C4-2B (cell line): ENCODE results near the gene TCN1.
"Not testable (repeated sequence)": the region's sequence is repeated elsewhere in the genome, so short reads cannot be mapped to it uniquely, and the experiment has no call there.

Experiments used
- ZFX ChIP-seq: fragments of 450-650 bp; IDR thresholded peaks from 2 replicates; pipeline ENCODE4 v1.6.1; 2017
- TF ChIP-seq, protein P1 (sequence below): fragments of 450-650 bp; conservative IDR thresholded peaks from 2 replicates; pipeline ENCODE4 v1.5.1; 2017; ENCODE audit warnings: mild to moderate bottlenecking

DNA sequence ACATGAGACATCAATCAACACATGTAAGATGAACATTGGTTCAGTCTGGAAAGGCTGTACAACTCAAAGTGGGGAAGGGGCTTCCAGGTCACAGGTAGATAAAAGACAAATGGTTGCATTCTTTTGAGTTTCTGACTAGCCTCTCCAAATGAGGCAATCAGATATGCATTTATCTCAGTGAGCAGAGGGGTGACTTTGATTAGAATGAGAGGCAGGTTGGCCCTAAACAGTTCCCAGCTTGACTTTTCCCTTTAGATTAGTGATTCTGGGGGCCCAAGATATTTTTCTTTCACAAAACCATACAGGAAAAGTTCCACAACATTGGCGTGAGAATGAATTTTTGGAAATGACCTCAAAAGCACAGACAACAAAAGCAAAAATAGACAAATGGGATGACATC is 49.9 kb downstream of the TCN1 start:
- TF ChIP-seq, protein P1, sequence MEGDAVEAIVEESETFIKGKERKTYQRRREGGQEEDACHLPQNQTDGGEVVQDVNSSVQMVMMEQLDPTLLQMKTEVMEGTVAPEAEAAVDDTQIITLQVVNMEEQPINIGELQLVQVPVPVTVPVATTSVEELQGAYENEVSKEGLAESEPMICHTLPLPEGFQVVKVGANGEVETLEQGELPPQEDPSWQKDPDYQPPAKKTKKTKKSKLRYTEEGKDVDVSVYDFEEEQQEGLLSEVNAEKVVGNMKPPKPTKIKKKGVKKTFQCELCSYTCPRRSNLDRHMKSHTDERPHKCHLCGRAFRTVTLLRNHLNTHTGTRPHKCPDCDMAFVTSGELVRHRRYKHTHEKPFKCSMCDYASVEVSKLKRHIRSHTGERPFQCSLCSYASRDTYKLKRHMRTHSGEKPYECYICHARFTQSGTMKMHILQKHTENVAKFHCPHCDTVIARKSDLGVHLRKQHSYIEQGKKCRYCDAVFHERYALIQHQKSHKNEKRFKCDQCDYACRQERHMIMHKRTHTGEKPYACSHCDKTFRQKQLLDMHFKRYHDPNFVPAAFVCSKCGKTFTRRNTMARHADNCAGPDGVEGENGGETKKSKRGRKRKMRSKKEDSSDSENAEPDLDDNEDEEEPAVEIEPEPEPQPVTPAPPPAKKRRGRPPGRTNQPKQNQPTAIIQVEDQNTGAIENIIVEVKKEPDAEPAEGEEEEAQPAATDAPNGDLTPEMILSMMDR = not testable (repeated sequence)
- TF ChIP-seq ZFX = not testable (repeated sequence)
